Measurements from ENCODE around the gene IAH1. TPM values are rescaled to one million over a fixed set of nuclear protein-coding genes. Genes with fewer than 3 reads are reported as not detected.
A peak's percentile ranks its signal among the peaks of the same experiment; 100 is the strongest.

Gene IAH1
- 22.9 and 25.0 TPM in 2 replicates for total RNA-seq (2022)
- percentile 64 among the genes with signal in this experiment for Bru-seq, nascent RNA
- BruChase-seq, experiment 1, labeled RNA remaining after a 6-hour chase = percentile 63 among the genes with signal in this experiment
- BruChase-seq, experiment 2, labeled RNA remaining after a 2-hour chase = percentile 53 among the genes with signal in this experiment
- long read RNA-seq, transcript IAH1-215 (6 exons, 1,266 nt) = major isoform, 25 of 51 reads
- long read RNA-seq, partial matches to known transcripts = 3 of 51 reads
- long read RNA-seq, other reads (novel, unspliced or antisense) = 18 of 51 reads

GRCh38 chr2:9474361-9475057 is at the start of gene IAH1:
Gene IAH1 (plus strand): TSS chr2:9474551. CDS start chr2:9474567, 16 bp downstream.
- DNase-seq = peak; percentile 53
- Mint-ChIP-seq H3K36me3 (ENCODE audit: insufficient read depth, unreplicated experiment) (peaks cover 57% of the 10 kb centered on the region), H3K9me3 (ENCODE audit: low read depth, unreplicated experiment) (peaks cover 3% of the 10 kb centered on the region), H3K4me3 (ENCODE audit: low read depth, unreplicated experiment) (peak within 1 kb of the TSS; percentile 68), H3K4me1 (ENCODE audit: low read depth, unreplicated experiment) (no peaks in the 10 kb centered on the region), H3K27me3 (ENCODE audit: unreplicated experiment) (no peaks in the 10 kb centered on the region), H3K27ac (ENCODE audit: unreplicated experiment) (peak within 1 kb of the TSS; percentile 37)
- CTCF ChIA-PET = interaction anchor here (0.6 to 1.1 kb wide), 4 partner anchors 31 to 107 kb away, joined by 3 to 6 read pairs (median 3); partner anchors contain the start of gene ADAM17
- intact Hi-C loops (cut with micrococcal nuclease; ENCODE audit: unreplicated experiment) = no loop called here
- no peak for TF ChIP-seq CTCF (IDR thresholded peaks at IDR 0.05; ENCODE audit: unreplicated experiment)
- BruUV-seq (replicated peaks) = no TSS peak

DNA sequence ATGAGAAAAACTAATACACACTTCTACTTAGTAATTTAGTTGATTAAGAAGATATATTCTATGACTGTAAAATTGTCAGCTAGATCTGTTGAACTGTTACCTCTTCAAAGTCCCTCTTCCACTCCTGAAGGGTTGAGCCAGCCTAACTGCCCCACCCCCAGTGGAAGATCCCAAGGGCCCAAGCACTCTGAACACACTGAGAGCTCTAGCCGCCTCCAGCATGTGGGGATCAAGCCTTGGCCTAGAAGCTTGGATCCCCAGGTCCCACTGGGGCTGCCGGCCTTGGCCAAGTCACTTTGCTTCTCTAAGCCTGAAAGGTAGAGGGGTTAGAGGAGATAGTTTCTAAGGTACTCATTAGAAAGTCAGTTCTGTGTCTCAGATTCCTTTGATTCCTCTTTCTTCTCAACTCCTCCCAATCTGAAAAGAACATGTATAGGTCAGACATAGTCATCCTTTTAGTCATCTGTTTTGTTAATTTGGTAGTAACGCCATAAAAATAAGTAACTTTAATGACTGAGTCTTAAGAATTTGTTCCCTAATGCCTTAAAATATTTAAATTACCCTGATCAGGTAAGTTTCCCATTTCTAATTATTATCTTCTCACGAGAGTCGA is 45.3 kb upstream of the IAH1 start:
- H3K4me1 Mint-ChIP-seq (ENCODE audit: low read depth, unreplicated experiment) = no peaks in the 10 kb centered on the region
- DNase-seq = no peak
- intact Hi-C loops (cut with micrococcal nuclease; ENCODE audit: unreplicated experiment) = no loop called here
- no TSS peak for BruUV-seq (replicated peaks)
- CTCF ChIA-PET = no interaction called here
- no peak overlapping the region for H3K27ac Mint-ChIP-seq (ENCODE audit: unreplicated experiment)
- no peaks in the 10 kb centered on the region for H3K27me3 Mint-ChIP-seq (ENCODE audit: unreplicated experiment)
- no peak overlapping the region for H3K4me3 Mint-ChIP-seq (ENCODE audit: low read depth, unreplicated experiment)
- no peak for TF ChIP-seq CTCF (IDR thresholded peaks at IDR 0.05; ENCODE audit: unreplicated experiment)
- no peaks in the 10 kb centered on the region for H3K9me3 Mint-ChIP-seq (ENCODE audit: low read depth, unreplicated experiment)
- H3K36me3 Mint-ChIP-seq (ENCODE audit: insufficient read depth, unreplicated experiment) = peaks cover 32% of the 10 kb centered on the region

- Mint-ChIP-seq H3K9me3 (ENCODE audit: low read depth, unreplicated experiment) (no peaks in the 10 kb centered on the region), H3K27me3 (ENCODE audit: unreplicated experiment) (no peaks in the 10 kb centered on the region), H3K27ac (ENCODE audit: unreplicated experiment) (no peak overlapping the region), H3K4me1 (ENCODE audit: low read depth, unreplicated experiment) (no peaks in the 10 kb centered on the region), H3K4me3 (ENCODE audit: low read depth, unreplicated experiment) (no peak overlapping the region), H3K36me3 (ENCODE audit: insufficient read depth, unreplicated experiment) (peaks cover 29% of the 10 kb centered on the region)
- intact Hi-C loops (cut with micrococcal nuclease; ENCODE audit: unreplicated experiment) = no loop called here
- CTCF ChIA-PET = no interaction called here
- BruUV-seq (replicated peaks) = no TSS peak
- no peak for TF ChIP-seq CTCF (IDR thresholded peaks at IDR 0.05; ENCODE audit: unreplicated experiment)
- no peak for DNase-seq
Measured at GRCh38 chr2:9430316-9431293, 43.7 kb upstream of the IAH1 start.

GRCh38 chr2:9434489-9434888 is 39.9 kb upstream of the IAH1 start:
- no TSS peak for BruUV-seq (replicated peaks)
- H3K4me3 Mint-ChIP-seq (ENCODE audit: low read depth, unreplicated experiment) = no peak overlapping the region
- peaks cover 38% of the 10 kb centered on the region for H3K36me3 Mint-ChIP-seq (ENCODE audit: insufficient read depth, unreplicated experiment)
- CTCF ChIA-PET = no interaction called here
- TF ChIP-seq CTCF (IDR thresholded peaks at IDR 0.05; ENCODE audit: unreplicated experiment) = no peak
- H3K27ac Mint-ChIP-seq (ENCODE audit: unreplicated experiment) = no peak overlapping the region
- DNase-seq = no peak
- intact Hi-C loops (cut with micrococcal nuclease; ENCODE audit: unreplicated experiment) = no loop called here
- no peaks in the 10 kb centered on the region for H3K9me3 Mint-ChIP-seq (ENCODE audit: low read depth, unreplicated experiment)
- H3K4me1 Mint-ChIP-seq (ENCODE audit: low read depth, unreplicated experiment) = no peaks in the 10 kb centered on the region
- H3K27me3 Mint-ChIP-seq (ENCODE audit: unreplicated experiment) = no peaks in the 10 kb centered on the region

Data from Calu3 (cell line).